Placental pericyte (primary cell): ENCODE results near the gene ANKRD42. TPM values are rescaled to one million over a fixed set of nuclear protein-coding genes. Genes with fewer than 3 reads are reported as not detected.

Source experiments
- small RNA-seq: library from RNA; depleted of rRNA; stranded (forward); fragments of <200 nt; gene quantifications from one replicate; pipeline ENCODE3, GENCODE V24; 2012; ENCODE audit warnings: low replicate concordance
- total RNA-seq: library from RNA; depleted of rRNA; stranded (reverse); fragments of >200 nt; gene quantifications from 2 replicates; pipeline ENCODE4 v1.2.3, GENCODE V29; 2012

The ANKRD42 gene
- total RNA-seq: 11.4 and 11.7 TPM in 2 replicates

GRCh38 chr11:83193315-83194280, at the start of gene ANKRD42:
ANKRD42 (plus strand) TSS chr11:83193712; CDS start chr11:83194671, 959 bp downstream.

GRCh38 chr11:83156996-83157593, 36.4 kb upstream of the ANKRD42 start, which contains the start of gene PCF11:
PCF11 (plus strand) TSS chr11:83157131; CDS start chr11:83157440, 309 bp downstream.

GRCh38 chr11:83285771-83286528, 92.4 kb downstream of the ANKRD42 start, which contains the start of gene CCDC90B:
CCDC90B (minus strand) TSS chr11:83286367; CDS start chr11:83285972, 395 bp downstream.

Small RNA genes lying within 50 kb of the gene (small RNA-seq; reads per million reads assigned to genes)
- gene AP000873.5: not detected

Other genes with a start within 250 kb of the ANKRD42 start
- gene RAB30, start 121.8 kb upstream of the ANKRD42 start, total RNA-seq: 4.8 and 11.2 TPM in 2 replicates
- 32.0 and 43.2 TPM in 2 replicates for gene PCF11, start 36.6 kb upstream of the ANKRD42 start, total RNA-seq
- gene CCDC90B, start 92.7 kb downstream of the ANKRD42 start, total RNA-seq: 46.4 and 55.1 TPM in 2 replicates